HepG2 (cell line): Measurements from ENCODE around the gene TSPAN18. TPM values are rescaled to one million over a fixed set of nuclear protein-coding genes. Genes with fewer than 3 reads are reported as not detected.

ENCODE experiments used
- ATAC-seq: fragments of 200-7000 bp; cut with Tn5 transposase; 3 replicates; pipeline ENCODE4 v1.9.1; 2020; ENCODE audit warnings: mild to moderate bottlenecking, moderate library complexity
- BruUV-seq: library from RNA; stranded (reverse); fragments of 400-500 nt; replicated peaks from 2 replicates; lab custom pipeline; 2021; lab: Mats Ljungman, UMichigan
- CTCF ChIA-PET: fragments of 300-600 bp; formaldehyde crosslinking; extraction: SDS; loops from one replicate; lab custom pipeline; 2021; ENCODE audit warnings: low total read pairs, inconsistent platforms, low intra/inter-chr PET ratio; lab: Yijun Ruan, JAX
- POLR2A ChIA-PET: fragments of 350-600 bp; sonication (Branson Sonifier 250); formaldehyde crosslinking; loops from one replicate; lab custom pipeline; 2020; ENCODE audit warnings: antibody characterized with exemption, inconsistent platforms; lab: Yijun Ruan, JAX
- DNase-seq: peaks from one replicate; pipeline ENCODE4 v3.0.0-alpha.2; 2015; ENCODE audit warnings: low spot score
- FAIRE-seq: peaks from 3 replicates; lab custom pipeline; 2011; peaks lifted over from hg19 to GRCh38; lab: Jason Lieb, UNC
- H2AFZ ChIP-seq: one replicate; pipeline ENCODE4 v1.6.1; 2011; ENCODE audit warnings: low read length, inconsistent platforms
- H3K27ac ChIP-seq: fragments of 300-600 bp; 3 replicates; pipeline ENCODE4 v1.8.0; 2011; ENCODE audit warnings: mixed run types, mild to moderate bottlenecking, mixed read lengths, low read length, inconsistent platforms; ENCODE audit not compliant: insufficient read depth; ENCODE audit errors: extremely low read length
- H3K27me3 ChIP-seq, 2 experiments: fragments of 200-600 bp in 1 of 2; 2 replicates in 1 of 2; 3 replicates in 1 of 2; pipeline versions ENCODE4 v1.6.0 to v1.8.0; 2011; ENCODE audit warnings: low read length in 2 of 2, mild to moderate bottlenecking in 2 of 2, moderate library complexity in 2 of 2, inconsistent platforms in 1 of 2; ENCODE audit not compliant: insufficient read depth in 2 of 2, control insufficient read depth in 1 of 2
- H3K36me3 ChIP-seq, 2 experiments: fragments of 200-600 bp in 1 of 2; replicated peaks in 1 of 2; 2 replicates in 1 of 2; 3 replicates in 1 of 2; pipeline versions ENCODE4 v1.5.1 to v1.8.0; 2011; ENCODE audit warnings: low read length in 2 of 2, inconsistent platforms in 1 of 2; ENCODE audit not compliant: insufficient read depth in 2 of 2, control insufficient read depth in 1 of 2
- H3K4me1 ChIP-seq: 2 replicates; pipeline ENCODE4 v1.5.1; 2012; ENCODE audit warnings: low read length, inconsistent platforms; ENCODE audit not compliant: insufficient read depth
- H3K4me2 ChIP-seq: 2 replicates; pipeline ENCODE4 v1.6.0; 2011; ENCODE audit warnings: low read depth, low read length, inconsistent platforms
- H3K4me3 ChIP-seq, 3 experiments: fragments of 200-600 bp in 1 of 3; sonication (generic), shearing (Covaris generic) in 1 of 3; replicated peaks in 1 of 3; 2 replicates each; pipeline ENCODE4 v1.5.1; 2011 to 2016; ENCODE audit warnings: low read length in 3 of 3, inconsistent platforms in 2 of 3, low read depth in 2 of 3, mild to moderate bottlenecking in 2 of 3, control low read depth in 1 of 3, mixed read lengths in 1 of 3; ENCODE audit not compliant: insufficient read depth in 1 of 3
- H3K79me2 ChIP-seq: one replicate; pipeline ENCODE4 v1.6.1; 2011; ENCODE audit warnings: low read length, inconsistent platforms; ENCODE audit not compliant: insufficient read depth
- H3K9ac ChIP-seq: 2 replicates; pipeline ENCODE4 v1.6.0; 2011; ENCODE audit warnings: mild to moderate bottlenecking, low read depth, low read length, inconsistent platforms; ENCODE audit not compliant: insufficient read depth
- H3K9me3 ChIP-seq: 2 replicates; pipeline ENCODE4 v1.5.1; 2012; ENCODE audit warnings: mild to moderate bottlenecking, low read length
- H4K20me1 ChIP-seq: 2 replicates; pipeline ENCODE4 v1.6.0; 2011; ENCODE audit warnings: inconsistent platforms, mild to moderate bottlenecking, low read length, moderate library complexity; ENCODE audit not compliant: insufficient read depth
- CENPX ChIP-seq: sonication (generic); formaldehyde crosslinking; IDR thresholded peaks from 2 replicates; pipeline ENCODE4 v1.9.0; 2021; ENCODE audit warnings: mild to moderate bottlenecking, missing genetic modification reagents, moderate library complexity
- JARID2 ChIP-seq: sonication (generic); formaldehyde crosslinking; IDR thresholded peaks from 2 replicates; pipeline ENCODE4 v1.8.1; 2023; ENCODE audit warnings: missing genetic modification reagents, inconsistent platforms; ENCODE audit not compliant: insufficient replicate concordance
- MTA1 ChIP-seq: sonication (generic); formaldehyde crosslinking; IDR thresholded peaks from 2 replicates; pipeline ENCODE4 v1.4.0; 2020; ENCODE audit warnings: missing genetic modification reagents, mild to moderate bottlenecking, borderline replicate concordance
- SRSF9 ChIP-seq: fragments of 200-400 bp; formaldehyde crosslinking; IDR thresholded peaks from 2 replicates; pipeline ENCODE4 v1.6.1; 2018; ENCODE audit warnings: borderline replicate concordance, mild to moderate bottlenecking, low read depth, low read length; ENCODE audit not compliant: insufficient read depth, poor library complexity, severe bottlenecking
- TGIF2 ChIP-seq: IDR thresholded peaks from 2 replicates; pipeline ENCODE4 v1.6.1; 2016; ENCODE audit warnings: control low read depth, missing compliant biosample characterization
- ZFP36L1 ChIP-seq: sonication (generic); formaldehyde crosslinking; IDR thresholded peaks from 2 replicates; pipeline ENCODE4 v1.8.0; 2022; ENCODE audit warnings: mild to moderate bottlenecking, missing genetic modification reagents, moderate library complexity
- ZNF451 ChIP-seq: sonication (generic); formaldehyde crosslinking; IDR thresholded peaks from 2 replicates; pipeline ENCODE4 v1.5.0; 2020; ENCODE audit warnings: mild to moderate bottlenecking, missing genetic modification reagents
- ZNF556 ChIP-seq: sonication (generic); formaldehyde crosslinking; IDR thresholded peaks from 2 replicates; pipeline ENCODE4 v1.4.0; 2020; ENCODE audit warnings: mild to moderate bottlenecking, missing genetic modification reagents, borderline replicate concordance
- ZNF75D ChIP-seq: sonication (generic); formaldehyde crosslinking; IDR thresholded peaks from 2 replicates; pipeline ENCODE4 v1.8.1; 2023; ENCODE audit warnings: missing genetic modification reagents, mild to moderate bottlenecking, borderline replicate concordance
- WGBS: methylation state at CpG from one replicate; pipeline ENCODE4 v1.1.6; 2017; ENCODE audit warnings: low lambda C conversion rate; 5-methylcytosine and 5-hydroxymethylcytosine counted together
- in situ Hi-C: cut with HindIII; loops from 2 replicates; pipeline ENCODE4 v1.10.0; 2017; ENCODE audit warnings: low pct_unique_long_range_greater_than_20kb; ENCODE audit not compliant: extremely low pct_ligation_motif_present
- intact Hi-C: fragments of 100-400 bp; cut with micrococcal nuclease; formaldehyde crosslinking; loops from one replicate; pipeline ENCODE4 v1.10.0; 2022; ENCODE audit not compliant: unreplicated experiment
- polyA plus RNA-seq, 8 experiments: library from polyadenylated mRNA; depleted of rRNA in 3 of 8; stranded (reverse) in 7 of 8; unstranded in 1 of 8; fragments of >200 nt; fragmentation: Illumina TruSeq in 4 of 8; extraction: Trizol in 4 of 8; gene quantifications; 2 replicates each; pipeline versions ENCODE4 v1.2.1 to v1.2.3, GENCODE V29; 2011 to 2016; ENCODE audit warnings: low read depth in 4 of 8, missing spikeins in 1 of 8, mixed read lengths in 1 of 8; ENCODE audit not compliant: insufficient read depth in 1 of 8
- total RNA-seq, 5 experiments: library from RNA; depleted of rRNA; stranded (reverse); fragments of >200 nt; fragmentation: Illumina TruSeq; extraction: Trizol; gene quantifications; 2 replicates each; pipeline ENCODE4 v1.2.3, GENCODE V29; 2016; ENCODE audit warnings: low read depth in 1 of 5
- TF ChIP-seq, protein P1 (sequence below): sonication (generic); formaldehyde crosslinking; IDR thresholded peaks from 2 replicates; pipeline ENCODE4 v1.4.0; 2020; ENCODE audit warnings: missing genetic modification reagents
- TF ChIP-seq, protein P2 (sequence below): sonication (generic); formaldehyde crosslinking; IDR thresholded peaks from 2 replicates; pipeline ENCODE4 v1.5.0; 2020; ENCODE audit warnings: mild to moderate bottlenecking, missing genetic modification reagents, borderline replicate concordance

Gene TSPAN18
- total and polyA plus RNA-seq, 2 of the 13 experiments (the other 11 are each of a cell fraction or from before 2014, with no cell fraction given), result not detected

DNA sequence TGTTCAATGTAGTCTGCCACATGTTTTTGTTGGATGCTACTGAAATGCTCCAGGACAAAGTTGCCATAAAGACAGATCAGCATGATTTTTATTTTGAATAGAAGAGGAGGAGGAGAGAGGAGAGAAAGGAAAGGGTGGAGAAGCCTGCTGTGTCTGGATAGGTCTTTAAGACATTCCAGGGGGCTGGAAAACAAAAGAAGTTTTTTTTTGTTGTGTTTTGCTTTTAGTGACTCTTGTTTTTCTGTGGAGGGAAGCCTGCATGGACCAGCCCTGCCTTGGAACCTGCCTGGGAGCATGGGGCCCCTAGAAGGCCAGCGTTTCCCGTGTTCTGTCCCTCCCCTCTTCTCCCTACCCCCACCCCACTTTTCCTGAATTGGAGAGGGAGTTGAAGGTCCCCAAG is 2.3 kb downstream of the TSPAN18 start:
- Histone ChIP-seq H3K36me3 (no peaks in the 10 kb centered on the region), H3K4me3 (no peak overlapping the region), H3K4me1 (no peaks in the 10 kb centered on the region), H3K9ac (no peak overlapping the region), H3K27me3 (peaks cover 7 to 40% of the 10 kb centered on the region in 2 experiments; a peak in 4 of 5 replicates), H3K79me2 (no peaks in the 10 kb centered on the region), H2AFZ (no peak overlapping the region), H3K27ac (no peak overlapping the region), H4K20me1 (no peaks in the 10 kb centered on the region)
- DNase-seq (no peak), ATAC-seq (no peak), FAIRE-seq (no peak)
- WGBS, result 0% methylated on average over 2 of the region's 2 CpGs
- ChIA-PET POLR2A (no interaction called here), CTCF (interaction anchor here (1.7 kb wide), 1 partner anchor 46 kb away, joined by 4 read pairs; no protein-coding TSS in a partner anchor)
- intact Hi-C loops, result loop anchor here (5.0 kb wide), 1 partner anchor 183 kb away; no protein-coding TSS in a partner anchor
- TF ChIP-seq ZFP36L1 (CRISPR knock-in tag) (no peak), TGIF2 (CRISPR knock-in tag) (no peak), CENPX (CRISPR knock-in tag) (no peak), MTA1 (CRISPR knock-in tag) (no peak), ZNF556 (CRISPR knock-in tag) (no peak)
- TF ChIP-seq, all 625 proteins: peak for 0
- in situ Hi-C loops, result loop anchor here (5.0 kb wide), 1 partner anchor 163 kb away; no protein-coding TSS in a partner anchor
- Histone ChIP-seq H3K9me3 (no peaks in the 10 kb centered on the region), H3K4me2 (no peak overlapping the region)
- BruUV-seq, result no TSS peak

DNA sequence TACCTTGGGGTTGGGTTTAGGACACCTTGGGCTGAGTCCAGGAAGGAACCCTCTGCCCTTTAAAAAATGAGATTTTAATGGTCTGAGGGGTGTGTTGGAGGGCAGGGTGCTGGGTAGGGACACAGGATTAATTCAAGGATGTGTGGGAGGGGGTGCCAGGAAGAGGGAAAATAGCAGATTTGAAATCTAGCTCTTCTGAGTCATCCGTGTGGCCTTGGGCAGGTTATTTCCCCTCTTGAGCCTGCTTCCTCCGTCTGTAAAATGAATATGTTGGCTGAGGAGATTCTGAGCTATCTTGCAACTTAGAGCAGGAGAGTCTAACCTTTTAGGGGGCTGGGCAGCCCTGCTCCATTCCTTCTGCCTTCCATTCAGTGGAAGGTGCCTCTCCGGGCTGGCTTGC is 3.0 kb downstream of the TSPAN18 start:
- DNase-seq (no peak), FAIRE-seq (no peak), ATAC-seq (no peak)
- H3K27ac ChIP-seq, result no peak overlapping the region
- peaks cover 7 to 39% of the 10 kb centered on the region in 2 experiments; a peak in 4 of 5 replicates for H3K27me3 ChIP-seq
- no peak overlapping the region for H3K4me2 ChIP-seq
- BruUV-seq, result no TSS peak
- in situ Hi-C loops, result loop anchor here (5.0 kb wide), 1 partner anchor 163 kb away; no protein-coding TSS in a partner anchor
- 50% methylated on average over 2 of the region's 3 CpGs for WGBS
- no peaks in the 10 kb centered on the region for H3K9me3 ChIP-seq
- H2AFZ ChIP-seq, result no peak overlapping the region
- H3K4me1 ChIP-seq, result no peaks in the 10 kb centered on the region
- H3K4me3 ChIP-seq, result no peak overlapping the region
- no peaks in the 10 kb centered on the region for H4K20me1 ChIP-seq
- ChIA-PET POLR2A (no interaction called here), CTCF (no interaction called here)
- H3K9ac ChIP-seq, result no peak overlapping the region
- H3K79me2 ChIP-seq, result no peaks in the 10 kb centered on the region
- H3K36me3 ChIP-seq, result no peaks in the 10 kb centered on the region
- intact Hi-C loops, result loop anchor here (5.0 kb wide), 1 partner anchor 183 kb away; no protein-coding TSS in a partner anchor
- no peak for TF ChIP-seq ZNF451
- no peak for TF ChIP-seq ZNF75D (CRISPR knock-in tag)
- TF ChIP-seq JARID2 (CRISPR knock-in tag), result no peak
- no peak for TF ChIP-seq SRSF9
- TF ChIP-seq, protein P1, sequence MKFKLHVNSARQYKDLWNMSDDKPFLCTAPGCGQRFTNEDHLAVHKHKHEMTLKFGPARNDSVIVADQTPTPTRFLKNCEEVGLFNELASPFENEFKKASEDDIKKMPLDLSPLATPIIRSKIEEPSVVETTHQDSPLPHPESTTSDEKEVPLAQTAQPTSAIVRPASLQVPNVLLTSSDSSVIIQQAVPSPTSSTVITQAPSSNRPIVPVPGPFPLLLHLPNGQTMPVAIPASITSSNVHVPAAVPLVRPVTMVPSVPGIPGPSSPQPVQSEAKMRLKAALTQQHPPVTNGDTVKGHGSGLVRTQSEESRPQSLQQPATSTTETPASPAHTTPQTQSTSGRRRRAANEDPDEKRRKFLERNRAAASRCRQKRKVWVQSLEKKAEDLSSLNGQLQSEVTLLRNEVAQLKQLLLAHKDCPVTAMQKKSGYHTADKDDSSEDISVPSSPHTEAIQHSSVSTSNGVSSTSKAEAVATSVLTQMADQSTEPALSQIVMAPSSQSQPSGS (CRISPR knock-in tag), result no peak
- TF ChIP-seq, protein P2, sequence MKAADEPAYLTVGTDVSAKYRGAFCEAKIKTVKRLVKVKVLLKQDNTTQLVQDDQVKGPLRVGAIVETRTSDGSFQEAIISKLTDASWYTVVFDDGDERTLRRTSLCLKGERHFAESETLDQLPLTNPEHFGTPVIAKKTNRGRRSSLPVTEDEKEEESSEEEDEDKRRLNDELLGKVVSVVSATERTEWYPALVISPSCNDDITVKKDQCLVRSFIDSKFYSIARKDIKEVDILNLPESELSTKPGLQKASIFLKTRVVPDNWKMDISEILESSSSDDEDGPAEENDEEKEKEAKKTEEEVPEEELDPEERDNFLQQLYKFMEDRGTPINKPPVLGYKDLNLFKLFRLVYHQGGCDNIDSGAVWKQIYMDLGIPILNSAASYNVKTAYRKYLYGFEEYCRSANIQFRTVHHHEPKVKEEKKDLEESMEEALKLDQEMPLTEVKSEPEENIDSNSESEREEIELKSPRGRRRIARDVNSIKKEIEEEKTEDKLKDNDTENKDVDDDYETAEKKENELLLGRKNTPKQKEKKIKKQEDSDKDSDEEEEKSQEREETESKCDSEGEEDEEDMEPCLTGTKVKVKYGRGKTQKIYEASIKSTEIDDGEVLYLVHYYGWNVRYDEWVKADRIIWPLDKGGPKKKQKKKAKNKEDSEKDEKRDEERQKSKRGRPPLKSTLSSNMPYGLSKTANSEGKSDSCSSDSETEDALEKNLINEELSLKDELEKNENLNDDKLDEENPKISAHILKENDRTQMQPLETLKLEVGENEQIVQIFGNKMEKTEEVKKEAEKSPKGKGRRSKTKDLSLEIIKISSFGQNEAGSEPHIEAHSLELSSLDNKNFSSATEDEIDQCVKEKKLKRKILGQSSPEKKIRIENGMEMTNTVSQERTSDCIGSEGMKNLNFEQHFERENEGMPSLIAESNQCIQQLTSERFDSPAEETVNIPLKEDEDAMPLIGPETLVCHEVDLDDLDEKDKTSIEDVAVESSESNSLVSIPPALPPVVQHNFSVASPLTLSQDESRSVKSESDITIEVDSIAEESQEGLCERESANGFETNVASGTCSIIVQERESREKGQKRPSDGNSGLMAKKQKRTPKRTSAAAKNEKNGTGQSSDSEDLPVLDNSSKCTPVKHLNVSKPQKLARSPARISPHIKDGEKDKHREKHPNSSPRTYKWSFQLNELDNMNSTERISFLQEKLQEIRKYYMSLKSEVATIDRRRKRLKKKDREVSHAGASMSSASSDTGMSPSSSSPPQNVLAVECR (CRISPR knock-in tag), result no peak
